Non-pigmented ciliary epithelial cell (primary cell): ENCODE measurements around the gene RBP5.

ENCODE experiments used
- DNase-seq: peaks from one replicate; pipeline ENCODE4 v3.0.0-alpha.2; 2010; ENCODE audit warnings: low read depth

The RBP5 gene

GRCh38 chr12:7101047-7101693 is 27.5 kb downstream of the RBP5 start:
- DNase-seq, result no peak

DNA sequence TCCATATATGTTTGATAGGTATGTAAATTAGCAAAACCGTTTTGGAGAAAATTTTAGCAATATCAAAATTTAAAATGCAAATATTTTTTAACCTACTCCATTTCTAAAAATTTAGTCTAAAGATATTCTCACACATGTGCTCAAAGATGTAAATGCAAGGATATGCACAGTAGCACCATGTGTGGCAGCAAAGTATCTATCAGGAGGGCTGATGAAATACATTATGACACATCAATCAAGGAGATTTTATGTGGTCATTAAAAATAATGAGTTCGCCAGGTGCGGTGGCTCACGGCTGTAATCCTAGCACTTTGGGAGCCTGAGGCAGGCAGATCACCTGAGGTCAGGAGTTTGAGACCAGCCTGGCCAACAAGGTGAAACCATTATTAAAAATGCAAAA is 28.4 kb downstream of the RBP5 start:
- no peak for DNase-seq

GRCh38 chr12:7099290-7099996 is 29.2 kb downstream of the RBP5 start:
- DNase-seq, result no peak

- no peak for DNase-seq
Observed at GRCh38 chr12:7096979-7097378, 31.7 kb downstream of the RBP5 start.

DNA sequence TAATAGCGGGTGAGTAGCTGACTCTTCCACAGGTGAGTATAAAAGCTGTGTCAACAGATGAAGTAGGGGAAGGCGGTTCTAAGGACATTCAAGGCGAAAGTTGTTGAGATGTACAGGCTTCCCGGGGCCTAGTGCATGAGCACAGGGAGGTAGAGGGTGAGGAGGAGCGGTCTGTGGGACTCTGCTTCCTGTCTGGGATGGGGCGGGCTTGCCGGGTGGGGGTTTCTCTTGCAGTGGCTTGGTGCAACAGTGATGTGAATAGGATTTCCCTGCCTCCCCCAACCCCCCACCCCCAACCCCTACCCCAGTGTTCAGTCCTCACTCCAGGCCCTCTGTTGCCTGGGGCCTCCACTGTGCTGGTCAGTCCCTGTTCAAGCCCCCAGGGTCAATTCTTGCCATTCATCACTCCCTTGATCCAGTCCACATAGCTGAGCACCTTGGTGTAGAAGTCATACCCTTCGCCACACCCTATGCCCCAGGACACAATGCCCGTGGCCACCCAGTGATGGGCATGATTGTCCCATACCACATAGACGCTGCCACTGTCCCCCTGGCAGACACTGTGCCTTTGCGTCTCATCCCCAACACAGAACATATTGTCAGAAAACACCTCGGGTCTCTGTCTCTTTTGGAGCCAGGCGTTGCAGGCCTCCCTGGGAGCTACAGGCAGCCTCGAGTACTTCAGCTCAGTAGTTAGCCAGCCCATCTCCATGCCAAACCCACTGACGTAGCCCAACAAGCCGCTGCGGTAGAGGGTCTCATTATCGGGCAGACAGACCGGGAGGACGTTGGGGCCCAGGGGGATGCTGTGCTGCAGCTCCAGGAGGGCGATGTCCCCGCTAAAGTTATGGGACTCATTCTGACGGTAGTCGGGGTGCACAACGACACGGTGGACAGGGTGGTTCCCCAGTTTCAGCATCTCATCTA is 32.4 kb downstream of the RBP5 start:
- DNase-seq, result no peak

- no peak for DNase-seq
Observed at GRCh38 chr12:7093892-7094291, 34.8 kb downstream of the RBP5 start.

GRCh38 chr12:7093486-7093885 is 35.2 kb downstream of the RBP5 start:
- DNase-seq, result no peak

- DNase-seq, result no peak
Observed at GRCh38 chr12:7092986-7093460, 35.7 kb downstream of the RBP5 start.

- no peak for DNase-seq
Observed at GRCh38 chr12:7092229-7092985, 36.3 kb downstream of the RBP5 start, which contains the start of gene C1R. TSS of gene C1R (minus strand) at chr12:7092445. CDS start at chr12:7092388, 57 bp downstream.

GRCh38 chr12:7091660-7092228 is 36.9 kb downstream of the RBP5 start:
- DNase-seq, result no peak

DNA sequence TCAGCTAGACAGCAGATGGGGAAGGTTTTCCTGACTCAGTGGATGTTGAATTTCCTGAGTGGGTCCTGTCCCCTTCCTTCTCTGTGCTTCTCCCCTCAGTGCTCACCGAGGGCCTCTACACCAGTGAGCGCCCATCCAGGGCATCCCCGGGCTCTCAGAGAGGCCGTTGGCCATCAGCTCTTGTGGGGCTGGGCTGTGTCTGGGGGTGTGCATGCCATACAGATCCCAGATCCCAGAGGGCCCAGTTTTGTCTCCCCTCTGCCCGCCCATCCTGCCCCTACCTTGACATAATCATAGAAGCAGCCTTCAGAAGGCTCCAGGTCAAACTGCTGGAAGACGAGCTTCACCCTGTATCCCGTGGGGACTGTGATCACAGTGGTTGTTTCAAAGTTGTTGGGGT is 37.5 kb downstream of the RBP5 start:
- no peak for DNase-seq

DNA sequence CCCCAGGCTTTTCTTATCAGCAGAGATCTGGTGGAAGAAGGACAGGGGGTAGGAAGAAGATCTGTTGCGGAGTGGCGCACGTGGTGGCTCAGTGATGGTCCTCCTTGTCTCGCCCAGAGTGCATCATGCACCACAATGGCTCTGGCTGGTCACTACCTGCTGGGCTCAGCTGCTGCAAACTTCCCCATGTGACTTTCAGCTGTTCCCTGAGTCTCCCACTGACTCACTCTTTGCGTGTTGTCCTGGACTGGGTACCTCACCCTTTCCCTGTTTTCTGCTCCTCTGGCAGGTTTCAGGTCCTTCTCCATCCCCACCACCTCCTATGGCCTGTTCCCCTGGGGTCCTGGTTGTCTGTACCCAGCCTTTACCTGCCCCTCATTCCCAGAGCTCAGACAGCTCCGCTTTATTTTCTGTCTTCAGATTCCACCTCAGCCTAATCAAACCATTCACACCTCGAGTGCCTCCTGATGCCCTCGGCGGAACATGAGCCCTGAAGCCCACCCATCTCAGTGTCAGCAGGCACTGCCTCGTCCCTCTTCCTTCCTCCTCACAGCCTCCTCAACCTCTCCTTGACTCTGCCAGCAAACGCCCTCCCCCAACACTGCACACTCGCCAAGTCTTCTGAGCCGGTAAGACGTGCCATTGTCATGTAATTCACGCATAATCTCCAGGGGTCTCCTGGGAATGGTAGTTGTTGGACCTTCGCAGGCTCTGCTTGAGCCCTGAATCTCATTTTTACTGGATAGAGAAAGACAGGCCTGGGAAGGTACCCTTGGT is 38.3 kb downstream of the RBP5 start:
- no peak for DNase-seq

DNA sequence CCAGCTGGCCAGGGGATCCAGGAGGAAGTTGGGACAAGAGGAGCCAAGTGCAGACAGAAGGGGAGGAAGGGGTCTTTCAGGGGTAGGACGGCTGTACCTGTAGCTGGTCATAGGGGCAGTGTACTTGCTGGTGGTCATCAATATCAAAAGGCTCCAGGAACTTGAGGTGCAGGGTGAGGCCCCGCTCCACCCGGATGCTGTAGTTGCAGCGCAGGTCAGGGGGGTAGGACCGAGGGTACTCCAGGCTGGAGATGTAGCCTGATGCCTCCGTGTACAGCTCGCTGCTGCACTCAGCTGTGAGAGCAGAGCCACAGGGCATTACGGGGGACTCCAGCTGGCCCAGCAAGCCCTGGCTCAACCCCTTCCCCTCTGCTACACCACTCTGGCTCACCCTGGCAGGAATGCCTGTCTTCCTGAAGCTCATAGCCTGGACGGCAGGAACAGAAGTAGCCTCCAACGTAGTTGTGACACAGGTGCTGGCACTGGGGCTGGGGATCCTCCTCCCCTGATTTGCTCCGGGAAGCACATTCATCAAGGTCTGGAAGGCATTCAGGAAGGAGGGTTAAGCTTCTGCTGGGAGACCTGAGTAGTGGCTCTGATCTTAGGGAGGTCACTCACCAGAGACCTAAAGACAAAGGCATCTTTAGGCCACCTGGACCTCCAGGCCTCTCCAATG is 39.4 kb downstream of the RBP5 start:
- DNase-seq, result no peak

GRCh38 chr12:7083125-7083524 is 45.6 kb downstream of the RBP5 start:
- no peak for DNase-seq

GRCh38 chr12:7081037-7081436 is 47.7 kb downstream of the RBP5 start:
- DNase-seq, result no peak

DNA sequence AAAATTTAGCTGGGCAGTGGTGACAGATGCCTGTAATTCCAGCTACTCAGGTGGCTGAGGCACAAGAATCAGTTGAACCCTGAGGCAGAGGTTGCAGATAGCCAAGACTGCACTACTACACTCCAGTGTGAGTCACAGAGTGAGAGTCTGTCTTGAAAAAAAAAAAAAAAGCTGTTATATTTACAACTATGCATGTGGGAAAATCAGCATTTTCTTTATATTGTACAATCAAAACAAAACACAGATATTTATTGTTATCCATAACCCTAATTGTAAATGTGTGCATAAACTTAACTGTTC is 48.9 kb downstream of the RBP5 start:
- DNase-seq, result peak; percentile 49

- no peak for DNase-seq
Observed at GRCh38 chr12:7078163-7078562, 50.5 kb downstream of the RBP5 start.

DNA sequence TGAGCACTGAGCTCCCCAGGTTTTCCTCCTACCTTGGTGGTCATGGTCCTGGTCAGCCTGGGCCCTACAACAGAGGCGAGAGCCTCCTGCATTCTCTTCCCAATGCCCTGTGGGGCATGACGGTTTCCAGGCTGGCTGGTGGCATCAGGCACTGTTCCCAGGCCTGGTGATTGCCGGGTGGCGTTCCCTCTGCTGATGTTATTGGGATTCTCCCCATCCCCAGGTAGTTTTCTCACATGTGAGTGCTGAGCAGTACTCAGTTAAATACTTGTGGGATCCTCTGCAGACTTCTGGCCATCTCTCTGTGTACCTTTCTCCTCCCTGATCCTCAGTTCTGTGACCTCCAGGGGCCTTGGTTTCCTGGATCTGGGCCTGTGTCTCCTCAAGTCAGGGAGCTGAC is 52.2 kb downstream of the RBP5 start:
- DNase-seq, result no peak

DNA sequence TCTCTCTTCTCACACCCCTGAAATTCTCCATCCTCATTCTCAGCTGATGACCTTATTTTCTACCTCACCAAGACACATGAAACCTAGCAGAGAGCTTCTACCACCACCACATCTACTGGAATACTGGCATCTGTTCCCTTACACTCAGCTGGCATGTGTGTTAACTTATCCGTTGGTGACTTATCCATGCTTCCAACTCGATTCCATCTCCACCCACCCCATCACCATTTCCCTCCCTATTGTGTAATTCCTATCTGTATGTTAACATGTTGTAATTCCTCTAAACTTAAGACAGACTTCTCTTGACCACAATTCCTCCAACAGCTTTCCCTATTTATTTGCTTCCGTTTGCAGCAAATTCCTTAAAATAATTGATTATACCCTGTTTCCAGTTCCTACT is 52.8 kb downstream of the RBP5 start:
- peak; percentile 6 for DNase-seq

DNA sequence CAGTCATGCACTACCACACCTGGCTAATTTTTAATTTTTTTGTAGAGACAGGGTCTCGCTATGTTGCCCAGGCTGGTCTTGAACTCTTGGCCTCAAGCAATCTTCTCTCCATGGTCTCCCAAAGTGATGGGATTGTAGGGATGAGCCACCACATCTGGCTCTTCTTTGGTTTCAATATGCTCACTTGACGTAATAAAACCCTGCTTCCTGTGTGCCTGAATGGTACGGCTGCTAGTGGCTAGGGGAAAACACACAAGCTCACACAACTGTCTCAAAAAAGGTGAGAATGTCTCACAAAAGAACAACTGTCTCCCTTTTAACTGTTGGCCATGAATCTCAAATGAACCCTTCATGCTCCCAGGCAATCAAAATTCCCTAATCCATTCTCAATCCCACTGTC is 53.2 kb downstream of the RBP5 start:
- DNase-seq, result no peak
